NAMALWA (cell line): ENCODE measurements around the gene PARD3.
"Not testable (repeated sequence)": the region's sequence is repeated elsewhere in the genome, so short reads cannot be mapped to it uniquely, and the experiment has no call there.

Experiments used
- DNase-seq: peaks from one replicate; pipeline ENCODE4 v3.0.0-alpha.2; 2015; ENCODE audit warnings: low spot score

Gene PARD3

DNA sequence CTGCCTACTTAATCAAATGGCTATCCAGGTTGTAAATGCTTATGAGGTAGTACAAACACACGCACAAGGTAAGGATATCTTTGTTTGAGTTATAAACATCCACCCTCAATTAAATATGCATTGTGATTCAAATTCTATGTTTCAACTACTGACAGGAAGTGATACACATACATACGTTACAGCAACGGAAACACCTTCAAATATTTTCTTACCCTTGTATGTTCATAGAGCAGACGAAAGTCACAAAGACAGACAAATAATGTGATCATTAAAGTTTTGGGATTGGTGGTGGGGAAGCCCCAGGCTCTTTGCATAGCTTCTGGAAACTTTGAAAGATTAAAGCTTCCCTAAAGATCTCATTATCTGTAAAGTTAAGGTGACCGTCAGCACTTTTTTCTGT is 521.0 kb downstream of the PARD3 start:
- no peak for DNase-seq

GRCh38 chr10:34292675-34293074 is 522.4 kb downstream of the PARD3 start:
- DNase-seq: no peak

DNA sequence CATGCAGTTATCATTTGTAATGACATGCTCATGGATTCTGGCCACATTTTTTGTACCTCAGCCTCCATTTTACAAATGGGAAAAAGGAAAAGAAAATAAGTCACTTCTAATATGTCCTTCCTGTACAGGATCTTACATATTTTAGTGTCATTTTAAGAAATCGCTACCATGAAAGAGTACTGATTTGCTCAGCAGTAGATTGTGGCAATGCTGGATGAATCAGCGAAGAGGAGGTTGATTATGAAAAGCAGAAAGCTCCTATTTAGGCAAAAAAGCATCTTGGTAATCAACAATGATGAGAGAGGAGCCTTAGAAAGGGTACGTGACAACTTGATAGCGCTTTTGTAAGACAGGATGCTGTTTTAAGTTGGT is 522.9 kb downstream of the PARD3 start:
- DNase-seq: no peak

DNA sequence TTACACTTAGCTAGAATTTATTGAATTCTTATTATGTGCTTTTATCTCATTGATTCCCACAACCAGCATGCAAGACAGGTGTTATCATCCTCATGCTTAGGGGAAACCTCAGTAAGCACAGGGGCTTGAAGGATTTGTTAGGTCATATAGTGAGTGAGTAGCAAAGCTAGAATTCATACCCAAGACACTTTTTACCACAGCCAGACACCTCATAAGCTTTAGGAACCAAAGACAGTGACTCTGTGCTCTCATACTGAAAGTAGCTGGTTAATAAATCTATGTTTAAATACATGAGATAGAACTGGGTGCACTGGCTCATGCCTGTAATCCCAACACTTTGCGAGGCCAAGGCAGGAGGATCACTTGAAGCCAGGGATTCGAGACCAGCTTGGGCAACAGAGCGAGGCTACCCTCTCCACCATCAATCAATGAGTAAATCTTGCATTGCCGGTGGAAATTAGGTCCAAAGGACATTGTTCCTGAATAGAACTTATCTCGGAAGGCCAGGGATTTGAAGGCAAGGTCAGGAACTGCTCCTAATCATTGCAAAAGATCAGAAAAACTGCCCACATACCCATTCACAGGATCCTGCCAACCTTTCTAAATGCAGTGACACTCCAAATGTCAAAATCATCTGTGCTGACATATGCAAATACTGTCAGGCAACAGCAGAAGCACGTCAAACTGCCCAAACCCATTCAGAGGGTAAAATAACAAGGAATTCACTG is 523.5 kb downstream of the PARD3 start:
- no peak for DNase-seq

DNA sequence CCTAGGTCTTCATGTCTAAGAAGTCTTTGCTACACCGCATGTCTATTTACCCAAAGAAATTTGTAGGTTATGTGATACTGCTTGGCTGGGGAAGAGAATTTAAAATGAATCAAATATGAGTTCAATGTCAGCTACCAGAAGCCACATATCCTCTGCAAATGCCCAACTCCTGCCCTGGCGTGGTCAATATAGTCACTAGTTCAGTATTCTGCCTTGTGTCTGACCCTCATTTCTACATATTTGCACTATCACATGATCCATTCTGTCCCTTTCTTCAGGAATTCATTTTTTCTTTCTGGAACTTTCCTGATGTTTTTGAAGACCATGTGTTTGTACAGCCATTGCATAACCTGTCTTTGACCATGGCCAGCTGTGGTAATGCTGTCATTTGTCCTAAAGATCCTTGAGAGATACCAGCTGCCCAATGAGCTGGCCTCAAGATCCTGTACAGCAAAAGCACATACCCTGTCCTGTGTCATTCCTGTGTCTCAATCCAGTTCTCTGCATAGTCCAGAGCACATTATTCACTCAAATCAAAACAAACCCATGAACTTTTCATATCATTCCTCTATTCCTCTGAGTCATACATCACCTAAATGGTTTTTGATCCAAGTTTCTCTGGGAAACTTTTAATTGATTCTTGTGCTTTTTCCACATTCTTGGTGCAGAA is 524.5 kb downstream of the PARD3 start:
- no peak for DNase-seq

- DNase-seq: no peak
These were observed 526.5 kb downstream of the PARD3 start for GRCh38 chr10:34288634-34289033.

DNA sequence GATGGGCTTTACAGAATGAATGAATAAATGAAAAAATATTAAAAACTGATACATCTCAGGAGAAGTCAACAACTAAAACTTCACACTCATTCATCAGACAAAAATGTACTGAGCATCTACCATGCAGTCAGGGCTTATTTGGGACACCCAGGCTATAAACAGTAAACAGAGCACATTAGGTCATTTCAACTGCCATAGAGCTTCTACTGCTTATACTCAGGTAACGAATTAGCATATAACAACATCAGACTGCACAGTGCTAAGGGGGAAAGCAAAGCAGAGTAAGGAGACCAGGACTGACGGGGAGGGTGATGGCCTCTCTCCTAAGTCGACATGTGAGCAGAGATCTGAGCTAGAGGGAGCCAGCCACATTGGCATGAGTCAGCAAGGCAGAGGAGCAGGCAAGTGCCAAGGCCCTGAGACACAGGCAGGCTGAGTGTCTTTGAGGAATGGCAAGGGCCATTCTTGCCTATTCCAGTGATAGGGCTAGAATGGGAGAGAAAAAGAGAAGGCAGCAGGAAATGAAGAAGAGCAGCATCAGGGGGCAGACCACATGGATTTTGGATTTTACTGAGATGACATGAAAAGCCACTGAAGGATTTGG is 528.9 kb downstream of the PARD3 start:
- no peak for DNase-seq

GRCh38 chr10:34281661-34282582 is 533.2 kb downstream of the PARD3 start:
- no peak for DNase-seq

DNA sequence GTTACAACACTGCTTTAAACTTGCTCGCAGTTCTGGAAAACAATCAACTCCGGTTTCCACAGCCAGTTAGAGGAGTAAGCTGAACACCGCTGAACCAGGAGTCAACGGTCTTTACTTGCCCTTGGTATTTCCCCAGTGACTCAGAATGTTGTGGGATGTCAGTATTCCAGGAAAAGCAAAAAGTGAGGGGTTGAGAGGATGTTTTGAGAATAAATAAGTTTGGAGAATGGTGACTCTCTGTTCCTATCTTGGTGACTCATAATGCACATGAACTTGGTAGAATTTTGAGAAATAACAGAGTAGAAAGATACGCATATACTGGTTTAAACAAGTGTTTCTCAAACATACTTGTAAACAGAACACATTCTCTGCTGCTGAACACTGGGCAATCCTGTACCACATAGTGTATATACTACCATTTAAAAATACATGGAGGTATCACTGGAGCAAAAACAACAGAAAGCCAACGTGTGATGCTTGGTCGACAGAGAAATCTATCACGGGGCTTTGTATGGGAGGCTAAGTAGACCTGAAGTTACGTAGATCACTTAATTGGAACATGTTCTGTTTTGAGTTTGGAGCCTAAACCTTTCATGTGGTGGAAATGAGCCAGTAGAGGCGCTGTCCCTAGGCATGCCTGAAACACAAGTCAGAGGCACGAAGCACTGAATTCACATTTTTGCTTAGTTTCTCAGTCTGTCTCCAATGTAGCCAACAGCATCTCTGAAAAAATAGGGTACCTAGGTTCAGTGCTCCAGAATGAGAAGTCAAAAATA is 534.3 kb downstream of the PARD3 start:
- no peak for DNase-seq

GRCh38 chr10:34275626-34276130 is 539.4 kb downstream of the PARD3 start:
- no peak for DNase-seq

GRCh38 chr10:34274906-34275305 is 540.2 kb downstream of the PARD3 start:
- DNase-seq: no peak

GRCh38 chr10:34273340-34273739 is 541.8 kb downstream of the PARD3 start:
- DNase-seq: no peak

DNA sequence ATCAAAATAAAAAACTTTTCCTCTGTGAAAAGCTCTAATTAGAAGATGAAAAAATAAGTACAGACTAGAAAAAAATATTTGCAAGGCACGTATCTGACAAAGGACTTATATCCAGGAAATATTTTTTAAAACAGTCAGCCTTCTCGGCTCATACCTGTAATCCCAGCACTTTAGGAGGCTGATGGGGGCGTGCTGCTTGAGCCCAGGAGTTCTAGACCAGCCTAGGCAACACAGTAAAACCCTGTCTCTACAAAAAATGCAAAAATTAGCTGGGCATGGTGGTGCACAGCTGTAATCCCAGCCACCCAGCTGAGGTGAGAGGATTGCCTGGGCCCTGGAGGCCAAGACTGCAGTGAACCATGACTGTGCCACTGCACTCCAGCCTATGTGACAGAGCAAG is 542.8 kb downstream of the PARD3 start:
- no peak for DNase-seq

- DNase-seq: not testable (repeated sequence)
These were observed 546.7 kb downstream of the PARD3 start for GRCh38 chr10:34268410-34268809.

DNA sequence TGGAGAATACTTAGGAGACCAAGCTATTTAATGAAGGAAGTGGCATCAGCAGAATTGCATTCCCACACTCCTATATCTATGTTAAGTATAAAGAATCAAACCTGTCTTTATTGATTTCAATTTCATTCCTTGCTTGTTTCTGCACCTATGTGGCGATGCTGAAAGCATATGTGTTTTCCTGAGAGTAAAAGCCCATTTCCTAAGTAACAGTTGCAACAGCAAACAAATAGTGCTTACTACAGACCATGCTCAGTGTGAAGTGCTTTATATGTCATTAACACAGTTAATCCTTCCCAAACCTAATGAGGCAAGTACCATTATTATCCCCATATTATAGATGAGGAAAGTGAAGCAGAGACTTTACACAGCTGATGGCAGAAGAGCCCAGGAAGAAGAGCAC is 552.1 kb downstream of the PARD3 start:
- DNase-seq: no peak

- DNase-seq: no peak
These were observed 554.2 kb downstream of the PARD3 start for GRCh38 chr10:34260904-34261303.

DNA sequence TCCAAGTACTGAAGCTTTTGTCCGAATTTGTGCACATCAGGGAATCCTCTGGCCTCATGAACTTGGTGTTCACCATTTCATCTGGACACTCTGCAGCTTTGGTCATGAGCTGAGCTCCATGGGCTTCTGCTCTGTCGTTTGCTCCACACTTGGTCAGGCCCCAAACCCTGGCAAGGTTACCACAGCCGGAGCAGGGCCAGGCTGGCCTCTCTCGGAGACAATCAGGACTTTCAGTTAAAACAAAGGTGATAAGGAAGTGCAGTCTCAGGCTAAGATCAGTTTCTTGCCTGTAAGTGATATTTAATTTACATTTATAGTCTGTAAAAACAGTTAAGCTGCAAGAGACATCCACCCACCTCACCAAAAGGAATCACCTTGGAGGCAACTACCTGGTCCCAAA is 558.9 kb downstream of the PARD3 start:
- no peak for DNase-seq

DNA sequence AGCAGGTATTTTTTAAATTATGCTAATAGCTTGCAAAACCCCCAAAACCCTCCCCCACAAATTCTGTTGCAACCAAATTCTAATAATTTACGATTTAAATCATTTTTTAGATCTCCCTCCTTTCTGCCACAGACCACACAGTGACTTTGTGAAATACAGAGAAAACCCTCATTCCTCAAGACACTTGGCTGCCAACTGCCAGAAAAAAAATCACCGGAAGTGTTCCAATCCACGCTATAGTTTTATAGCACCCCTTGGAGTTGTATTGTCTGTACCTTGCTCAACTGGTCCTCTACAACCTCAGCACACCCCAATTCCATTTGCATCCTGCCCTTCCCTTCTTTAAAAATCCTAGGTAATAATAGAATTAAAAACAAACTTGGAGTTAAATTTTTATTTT is 560.1 kb downstream of the PARD3 start:
- DNase-seq: no peak

- no peak for DNase-seq
These were observed 560.5 kb downstream of the PARD3 start for GRCh38 chr10:34254596-34254995.

GRCh38 chr10:34252111-34252510 is 563.0 kb downstream of the PARD3 start:
- no peak for DNase-seq

DNA sequence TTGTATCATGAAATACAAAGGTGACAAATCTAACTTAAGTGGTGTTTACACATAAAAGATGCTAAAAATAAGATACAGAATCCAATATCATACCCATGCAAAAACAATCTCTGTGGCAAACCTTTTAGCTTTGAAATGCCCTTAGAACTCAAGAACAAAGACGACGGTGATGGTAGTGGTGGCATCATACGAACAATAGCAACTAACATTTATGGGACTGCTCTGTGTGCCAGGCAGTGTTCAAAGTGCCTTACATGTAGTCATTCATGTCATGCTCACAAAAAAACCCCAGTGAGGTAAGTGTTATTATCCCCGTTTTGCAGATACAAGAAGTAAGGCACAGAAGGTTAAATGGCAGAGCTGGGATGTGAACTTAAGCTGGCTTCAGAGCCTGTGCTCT is 563.9 kb downstream of the PARD3 start:
- no peak for DNase-seq
